ENCODE measurements around the gene MGAT3. TPM values are rescaled to one million over a fixed set of nuclear protein-coding genes. Genes with fewer than 3 reads are reported as not detected.

Gene MGAT3
- total and polyA plus RNA-seq, 2 of the 8 experiments (the other 6 are each of a cell fraction or from before 2014, with no cell fraction given) = 4.3 to 9.2 TPM

DNA sequence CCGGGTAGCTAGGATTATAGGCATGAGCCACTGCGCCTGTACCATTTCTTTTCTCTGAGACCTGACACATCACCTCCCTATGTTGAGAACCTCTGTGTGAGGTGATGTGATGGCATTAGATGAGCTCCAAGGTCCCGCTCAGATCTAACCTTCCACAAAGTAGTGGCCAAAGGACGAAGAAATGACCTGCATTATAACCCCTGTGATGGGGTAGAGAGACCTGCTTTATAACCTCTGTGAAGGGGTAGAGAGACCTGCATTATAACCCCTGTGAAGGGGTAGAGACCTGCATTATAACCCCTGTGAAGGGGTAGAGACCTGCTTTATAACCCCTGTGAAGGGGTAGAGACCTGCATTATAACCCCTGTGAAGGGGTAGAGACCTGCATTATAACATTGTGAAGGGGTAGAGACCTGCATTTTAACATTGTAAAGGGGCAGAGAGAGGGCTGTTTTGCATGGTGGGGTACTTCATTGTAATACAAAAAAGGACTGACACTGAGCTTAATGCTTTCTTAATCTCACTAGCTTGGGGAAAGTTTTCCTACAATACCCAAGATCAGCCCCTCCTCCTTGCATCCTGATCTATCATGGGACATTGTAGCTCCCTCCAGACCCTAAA lies 53.8 kb downstream of the MGAT3 start (continued):
- TF ChIP-seq CHD7 (IDR thresholded peaks at IDR 0.05; ENCODE audit: insufficient replicate concordance, low read length) = peak; percentile 67
- TF ChIP-seq KDM5A (IDR thresholded peaks at IDR 0.05; ENCODE audit: low read length) = no peak
- TF ChIP-seq HDAC2 (IDR thresholded peaks at IDR 0.05; ENCODE audit: borderline replicate concordance in 1 of 2, low read depth in 2 of 2, low read length in 2 of 2) = peak; percentile 81 to 97; a peak in 2 of 4 replicates
- peak in 1 of 2 experiments; percentile 80; a peak in 1 of 3 replicates for TF ChIP-seq EP300 (IDR thresholded peaks at IDR 0.05; ENCODE audit: borderline replicate concordance in 1 of 2, low read depth in 2 of 2, low read length in 2 of 2)
- no peak for TF ChIP-seq SRF (IDR thresholded peaks at IDR 0.05; ENCODE audit: low read depth, low read length)
- TF ChIP-seq KDM1A (IDR thresholded peaks at IDR 0.05; ENCODE audit: borderline replicate concordance, low read length) = peak; percentile 71; the same call in 1 of the 2 replicates
- peak; percentile 98 for TF ChIP-seq POLR2AphosphoS5 (IDR thresholded peaks at IDR 0.05; ENCODE audit: low read depth, low read length)

Measured in H1 (cell line).